PC-9 (cell line): ENCODE measurements around the gene TASOR2.

ENCODE experiments used
- EZH2 ChIP-seq: fragments of 200-600 bp; sonication (generic); IDR thresholded peaks from 2 replicates; pipeline ENCODE4 v1.8.0; 2017; ENCODE audit warnings: antibody characterized with exemption, low read depth
- TF ChIP-seq, protein P1 (sequence below): fragments of 200-600 bp; sonication (generic); conservative IDR thresholded peaks from 2 replicates; pipeline ENCODE4 v1.6.1; 2017; ENCODE audit warnings: mixed run types, antibody characterized with exemption, mild to moderate bottlenecking, moderate library complexity

DNA sequence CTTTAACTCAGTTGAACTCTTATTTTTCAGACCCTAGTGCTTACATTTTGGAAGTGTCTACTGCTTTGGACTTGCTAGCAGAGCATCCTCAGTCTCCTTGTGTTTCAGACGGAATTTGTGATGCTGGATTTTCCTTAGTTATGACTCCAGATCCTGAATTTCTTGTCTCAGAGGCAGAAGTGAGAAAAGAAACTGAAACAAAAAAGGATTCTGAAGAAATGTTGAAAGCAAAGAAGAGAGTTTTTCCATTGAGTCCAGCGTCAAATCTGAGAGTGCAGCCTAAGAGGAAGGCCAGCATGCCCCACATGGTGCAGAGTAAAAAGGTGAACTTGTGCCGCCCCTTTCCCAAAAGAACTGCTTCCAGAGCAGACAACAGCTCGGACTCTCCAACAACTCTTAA, 46.1 kb downstream of the TASOR2 start:
- TF ChIP-seq, protein P1, sequence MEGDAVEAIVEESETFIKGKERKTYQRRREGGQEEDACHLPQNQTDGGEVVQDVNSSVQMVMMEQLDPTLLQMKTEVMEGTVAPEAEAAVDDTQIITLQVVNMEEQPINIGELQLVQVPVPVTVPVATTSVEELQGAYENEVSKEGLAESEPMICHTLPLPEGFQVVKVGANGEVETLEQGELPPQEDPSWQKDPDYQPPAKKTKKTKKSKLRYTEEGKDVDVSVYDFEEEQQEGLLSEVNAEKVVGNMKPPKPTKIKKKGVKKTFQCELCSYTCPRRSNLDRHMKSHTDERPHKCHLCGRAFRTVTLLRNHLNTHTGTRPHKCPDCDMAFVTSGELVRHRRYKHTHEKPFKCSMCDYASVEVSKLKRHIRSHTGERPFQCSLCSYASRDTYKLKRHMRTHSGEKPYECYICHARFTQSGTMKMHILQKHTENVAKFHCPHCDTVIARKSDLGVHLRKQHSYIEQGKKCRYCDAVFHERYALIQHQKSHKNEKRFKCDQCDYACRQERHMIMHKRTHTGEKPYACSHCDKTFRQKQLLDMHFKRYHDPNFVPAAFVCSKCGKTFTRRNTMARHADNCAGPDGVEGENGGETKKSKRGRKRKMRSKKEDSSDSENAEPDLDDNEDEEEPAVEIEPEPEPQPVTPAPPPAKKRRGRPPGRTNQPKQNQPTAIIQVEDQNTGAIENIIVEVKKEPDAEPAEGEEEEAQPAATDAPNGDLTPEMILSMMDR: no peak
- no peak for TF ChIP-seq EZH2
